Neuronal stem cell (in vitro differentiated cells): ENCODE measurements around the gene HELZ.
"Not testable (repeated sequence)": the region's sequence is repeated elsewhere in the genome, so short reads cannot be mapped to it uniquely, and the experiment has no call there.

Source experiments
- DNase-seq: peaks from one replicate; pipeline ENCODE4 v3.0.0-alpha.2; 2013; ENCODE audit warnings: low spot score
- H2AFZ ChIP-seq: one replicate; pipeline ENCODE4 v1.6.1; 2013; ENCODE audit warnings: mild to moderate bottlenecking, low read length, inconsistent platforms
- H2AK5ac ChIP-seq: 2 replicates; pipeline ENCODE4 v1.6.1; 2013; ENCODE audit warnings: low read depth, mild to moderate bottlenecking, inconsistent platforms, low read length, moderate library complexity, mixed read lengths
- H2BK120ac ChIP-seq: 2 replicates; pipeline ENCODE4 v1.6.1; 2013; ENCODE audit warnings: low read depth, mild to moderate bottlenecking, inconsistent platforms, low read length, moderate library complexity, mixed read lengths
- H2BK12ac ChIP-seq: one replicate; pipeline ENCODE4 v1.6.1; 2013; ENCODE audit warnings: low read length, inconsistent platforms
- H2BK15ac ChIP-seq: 2 replicates; pipeline ENCODE4 v1.6.1; 2013; ENCODE audit warnings: mild to moderate bottlenecking, low read length, inconsistent platforms, mixed read lengths
- H2BK5ac ChIP-seq: one replicate; pipeline ENCODE4 v1.6.1; 2013; ENCODE audit warnings: inconsistent platforms, mild to moderate bottlenecking, low read length, moderate library complexity
- H3K14ac ChIP-seq: one replicate; pipeline ENCODE4 v1.6.1; 2013; ENCODE audit warnings: low read length, inconsistent platforms
- H3K18ac ChIP-seq: 2 replicates; pipeline ENCODE4 v1.6.1; 2013; ENCODE audit warnings: low read length, inconsistent platforms
- H3K23ac ChIP-seq: 2 replicates; pipeline ENCODE4 v1.6.1; 2013; ENCODE audit warnings: low read depth, mild to moderate bottlenecking, mixed read lengths, low read length, inconsistent platforms; ENCODE audit not compliant: poor library complexity
- H3K27ac ChIP-seq: replicated peaks from 3 replicates; pipeline ENCODE4 v1.5.1; 2013; ENCODE audit warnings: low read length, inconsistent platforms
- H3K27me3 ChIP-seq, 3 experiments: 2 replicates each; pipeline ENCODE4 v1.6.1; 2013; ENCODE audit warnings: low read length in 3 of 3, mild to moderate bottlenecking in 2 of 3, inconsistent platforms in 1 of 3, low read depth in 1 of 3, mixed read lengths in 1 of 3, moderate library complexity in 1 of 3; ENCODE audit not compliant: control insufficient read depth in 3 of 3, insufficient read depth in 3 of 3
- H3K36me3 ChIP-seq, 2 donors: replicated peaks in 1 of 2; 2 replicates each; pipeline ENCODE4 v1.6.1; 2013; ENCODE audit warnings: low read length in 2 of 2; ENCODE audit not compliant: control insufficient read depth in 2 of 2, insufficient read depth in 2 of 2
- H3K4ac ChIP-seq: 2 replicates; pipeline ENCODE4 v1.6.1; 2013; ENCODE audit warnings: inconsistent platforms, mild to moderate bottlenecking, low read length, moderate library complexity
- H3K4me1 ChIP-seq, 2 donors: 1 replicate in 1 of 2; 2 replicates in 1 of 2; pipeline ENCODE4 v1.6.1; 2013; ENCODE audit warnings: low read length in 2 of 2, low read depth in 1 of 2; ENCODE audit not compliant: control insufficient read depth in 2 of 2, insufficient read depth in 1 of 2
- H3K4me2 ChIP-seq: one replicate; pipeline ENCODE4 v1.6.1; 2013; ENCODE audit warnings: mild to moderate bottlenecking, low read length, inconsistent platforms; ENCODE audit not compliant: insufficient read depth, poor library complexity, severe bottlenecking
- H3K4me3 ChIP-seq, 2 donors: 2 replicates each; pipeline ENCODE4 v1.5.1; 2013; ENCODE audit warnings: low read length in 2 of 2, mild to moderate bottlenecking in 2 of 2, inconsistent platforms in 1 of 2, moderate library complexity in 1 of 2
- H3K79me1 ChIP-seq: one replicate; pipeline ENCODE4 v1.6.1; 2013; ENCODE audit warnings: low read depth, mild to moderate bottlenecking, inconsistent platforms, low read length, moderate library complexity
- H3K9ac ChIP-seq: one replicate; pipeline ENCODE4 v1.6.1; 2013; ENCODE audit warnings: mild to moderate bottlenecking, low read depth, low read length, inconsistent platforms; ENCODE audit not compliant: poor library complexity
- H3K9me3 ChIP-seq, 2 donors: replicated peaks in 1 of 2; 2 replicates each; pipeline versions ENCODE3 to v1.6.1; 2013; ENCODE audit warnings: low read length in 2 of 2, mild to moderate bottlenecking in 2 of 2, inconsistent platforms in 1 of 2, low read depth in 1 of 2, mixed read lengths in 1 of 2, moderate library complexity in 1 of 2; ENCODE audit not compliant: control insufficient read depth in 2 of 2, insufficient read depth in 1 of 2
- H4K8ac ChIP-seq: one replicate; pipeline ENCODE4 v1.6.1; 2013; ENCODE audit warnings: low read depth, mild to moderate bottlenecking, inconsistent platforms, low read length, moderate library complexity
- H4K91ac ChIP-seq: one replicate; pipeline ENCODE4 v1.6.1; 2013; ENCODE audit warnings: low read length, low read depth, mild to moderate bottlenecking, inconsistent platforms; ENCODE audit not compliant: poor library complexity
- WGBS, 2 donors: extraction: QIAGEN DNeasy Blood & Tissue Kit; methylation state at CpG; one replicate each; pipeline ENCODE4 v1.1.7; 2013; ENCODE audit warnings: missing lambda C conversion rate in 2 of 2, mixed read lengths in 1 of 2; ENCODE audit not compliant: insufficient read length in 2 of 2, insufficient replicate concordance in 1 of 2; ENCODE audit errors: extremely low coverage in 2 of 2; 5-methylcytosine and 5-hydroxymethylcytosine counted together

Gene HELZ

DNA sequence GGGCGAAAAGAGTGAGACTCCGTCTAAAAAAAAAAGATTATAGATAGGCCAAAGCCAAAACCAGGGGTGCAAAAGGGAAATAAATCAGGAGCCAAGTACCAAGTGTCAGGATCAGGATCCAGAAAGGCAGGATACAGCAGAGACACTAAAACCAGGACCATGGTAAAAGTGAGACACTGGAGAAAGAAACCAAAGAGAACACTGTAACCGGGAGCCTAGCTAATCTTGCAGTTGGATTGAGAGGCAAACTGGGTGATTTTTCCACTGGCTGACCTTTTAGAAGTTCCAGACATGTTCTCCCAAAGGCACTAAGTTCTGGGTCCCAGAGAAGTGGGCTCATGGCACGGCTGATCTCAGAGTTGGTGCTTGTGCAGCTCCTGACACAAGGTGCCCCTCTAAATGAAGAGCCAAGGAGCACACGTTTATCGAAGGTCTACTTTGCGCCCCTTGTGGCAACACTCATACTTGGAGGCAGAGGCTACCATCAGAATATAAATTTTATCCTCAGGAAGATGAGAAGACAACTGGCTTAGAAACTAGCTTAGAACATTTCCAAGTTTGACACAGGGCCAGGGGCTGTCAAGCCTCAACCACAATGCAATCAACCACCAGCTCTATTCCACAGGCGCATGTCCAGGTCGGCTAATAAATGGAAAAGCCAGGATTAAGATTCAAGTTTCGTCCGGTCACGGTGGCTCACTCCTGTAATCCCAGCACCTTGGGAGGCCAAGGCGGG, 27.5 kb upstream of the HELZ start:
- H4K91ac ChIP-seq = no peak overlapping the region
- no peak overlapping the region for H3K4me2 ChIP-seq
- H2BK12ac ChIP-seq = no peak overlapping the region
- H3K79me1 ChIP-seq = no peaks in the 10 kb centered on the region
- no peak overlapping the region for H2BK5ac ChIP-seq
- H3K23ac ChIP-seq = no peak overlapping the region
- no peaks in the 10 kb centered on the region for H3K36me3 ChIP-seq
- H3K4ac ChIP-seq = no peak overlapping the region
- no peak overlapping the region for H3K4me3 ChIP-seq
- H2AK5ac ChIP-seq = no peak overlapping the region
- no peaks in the 10 kb centered on the region for H3K27me3 ChIP-seq
- no peak overlapping the region for H2BK15ac ChIP-seq
- H3K9me3 ChIP-seq = no peaks in the 10 kb centered on the region
- DNase-seq = no peak
- no peak overlapping the region for H4K8ac ChIP-seq
- no CpG with 5 or more reads among the region's 13 CpGs for WGBS, 2 donors
- H3K4me1 ChIP-seq = no peaks in the 10 kb centered on the region
- H2AFZ ChIP-seq = peak overlapping the region; percentile 38
- H3K14ac ChIP-seq = no peak overlapping the region
- H3K27ac ChIP-seq = no peak overlapping the region
- no peak overlapping the region for H3K9ac ChIP-seq
- H2BK120ac ChIP-seq = no peak overlapping the region
- no peak overlapping the region for H3K18ac ChIP-seq

GRCh38 chr17:67271187-67271586, 26.2 kb upstream of the HELZ start:
- not testable (repeated sequence) for H3K79me1 ChIP-seq, H3K18ac ChIP-seq, DNase-seq, H3K36me3 ChIP-seq, H4K91ac ChIP-seq, H3K4me3 ChIP-seq, H3K4me1 ChIP-seq, H3K4me2 ChIP-seq, H3K9ac ChIP-seq, H2BK5ac ChIP-seq, H4K8ac ChIP-seq, H2BK15ac ChIP-seq, H2AK5ac ChIP-seq, H2BK12ac ChIP-seq, H3K27me3 ChIP-seq, H3K27ac ChIP-seq, H3K23ac ChIP-seq, H3K4ac ChIP-seq, H3K9me3 ChIP-seq, H2BK120ac ChIP-seq, H2AFZ ChIP-seq, H3K14ac ChIP-seq
- WGBS, 2 donors = no CpG with 5 or more reads among the region's 2 CpGs

- no peak overlapping the region for H3K14ac ChIP-seq
- no peak overlapping the region for H2AK5ac ChIP-seq
- no peaks in the 10 kb centered on the region for H3K4me1 ChIP-seq
- H3K36me3 ChIP-seq = no peaks in the 10 kb centered on the region
- H3K18ac ChIP-seq = no peak overlapping the region
- no peak overlapping the region for H2BK120ac ChIP-seq
- no peak overlapping the region for H3K4me3 ChIP-seq
- no CpG with 5 or more reads among the region's 6 CpGs for WGBS, 2 donors
- H3K9me3 ChIP-seq = no peaks in the 10 kb centered on the region
- H3K79me1 ChIP-seq = no peaks in the 10 kb centered on the region
- no peak overlapping the region for H3K4ac ChIP-seq
- no peak overlapping the region for H4K91ac ChIP-seq
- H2BK12ac ChIP-seq = no peak overlapping the region
- no peak overlapping the region for H3K27ac ChIP-seq
- H2BK15ac ChIP-seq = no peak overlapping the region
- H2AFZ ChIP-seq = no peak overlapping the region
- no peak overlapping the region for H3K9ac ChIP-seq
- no peak overlapping the region for H2BK5ac ChIP-seq
- no peak for DNase-seq
- H3K4me2 ChIP-seq = no peak overlapping the region
- H4K8ac ChIP-seq = no peak overlapping the region
- H3K23ac ChIP-seq = no peak overlapping the region
- no peaks in the 10 kb centered on the region for H3K27me3 ChIP-seq
Observed at GRCh38 chr17:67270416-67270815, 25.4 kb upstream of the HELZ start.

DNA sequence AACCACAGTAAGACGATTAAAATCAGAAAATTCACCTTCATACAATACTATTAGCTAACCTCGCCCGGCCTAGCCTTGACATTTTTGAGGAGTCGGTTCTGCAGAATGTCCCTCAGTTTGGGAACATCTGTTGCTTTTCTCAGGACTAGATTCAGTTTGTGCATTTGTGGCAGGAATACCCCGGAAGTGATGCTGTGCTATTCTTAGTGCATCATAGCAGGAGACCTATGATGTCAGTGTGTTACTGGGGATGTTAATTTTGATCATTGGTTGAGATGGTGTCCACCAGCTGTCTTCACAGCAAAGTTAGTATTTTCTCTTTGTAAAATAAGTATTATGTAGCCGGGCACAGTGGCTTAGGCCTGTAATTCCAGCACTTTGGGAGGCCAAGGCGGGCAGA, 21.5 kb upstream of the HELZ start:
- Histone ChIP-seq H2BK15ac (no peak overlapping the region), H2AFZ (no peak overlapping the region), H3K36me3 (no peaks in the 10 kb centered on the region), H2BK5ac (no peak overlapping the region), H3K9me3 (no peaks in the 10 kb centered on the region), H3K9ac (no peak overlapping the region), H3K79me1 (no peaks in the 10 kb centered on the region), H2BK12ac (no peak overlapping the region), H3K14ac (no peak overlapping the region), H3K27ac (no peak overlapping the region), H2AK5ac (no peak overlapping the region), H3K18ac (no peak overlapping the region), H4K91ac (no peak overlapping the region), H3K27me3 (no peaks in the 10 kb centered on the region), H3K4me1 (peaks cover 0 to 4% of the 10 kb centered on the region in 2 donors), H3K4me2 (no peak overlapping the region), H3K4me3 (no peak overlapping the region), H3K4ac (no peak overlapping the region), H4K8ac (no peak overlapping the region), H2BK120ac (no peak overlapping the region), H3K23ac (no peak overlapping the region)
- no CpG with 5 or more reads among the region's 7 CpGs for WGBS, 2 donors
- DNase-seq = no peak
